HG02870 (cell line): ENCODE data around the gene CEP120.
"Not testable (repeated sequence)": the region's sequence is repeated elsewhere in the genome, so short reads cannot be mapped to it uniquely, and the experiment has no call there.

Source experiments
- ATAC-seq: cut with Tn5 transposase; IDR thresholded peaks from one replicate; pipeline ENCODE4 v1.9.1; 2021; ENCODE audit warnings: mild to moderate bottlenecking, moderate library complexity; ENCODE audit not compliant: unreplicated experiment

The CEP120 gene

GRCh38 chr5:123423278-123424149, at the start of gene CEP120:
Gene CEP120 (minus strand): TSS chr5:123423403. CDS start chr5:123422998, 405 bp downstream.
- peak; percentile 98 for ATAC-seq

GRCh38 chr5:123472150-123472924, 49.1 kb upstream of the CEP120 start:
- no peak for ATAC-seq

- no peak for ATAC-seq
Measured at GRCh38 chr5:123471385-123471784, 48.2 kb upstream of the CEP120 start.

GRCh38 chr5:123466839-123467238, 43.6 kb upstream of the CEP120 start:
- not testable (repeated sequence) for ATAC-seq

- ATAC-seq, result no peak
Measured at GRCh38 chr5:123460296-123460729, 37.1 kb upstream of the CEP120 start.

- not testable (repeated sequence) for ATAC-seq
Measured at GRCh38 chr5:123458994-123459393, 35.8 kb upstream of the CEP120 start.

- no peak for ATAC-seq
Measured at GRCh38 chr5:123456242-123456641, 33.0 kb upstream of the CEP120 start.

- ATAC-seq, result peak; percentile 87
Measured at GRCh38 chr5:123455640-123456039, 32.4 kb upstream of the CEP120 start.

- ATAC-seq, result peak; percentile 47
Measured at GRCh38 chr5:123455095-123455494, 31.9 kb upstream of the CEP120 start.

- ATAC-seq, result no peak
Measured at GRCh38 chr5:123454259-123454911, 31.2 kb upstream of the CEP120 start.

GRCh38 chr5:123452401-123452800, 29.2 kb upstream of the CEP120 start:
- no peak for ATAC-seq

- ATAC-seq, result no peak
Measured at GRCh38 chr5:123451047-123451446, 27.8 kb upstream of the CEP120 start.

- ATAC-seq, result no peak
Measured at GRCh38 chr5:123450640-123451039, 27.4 kb upstream of the CEP120 start.

GRCh38 chr5:123450114-123450513, 26.9 kb upstream of the CEP120 start:
- ATAC-seq, result peak; percentile 31

GRCh38 chr5:123449424-123449974, 26.3 kb upstream of the CEP120 start:
- ATAC-seq, result no peak

GRCh38 chr5:123448743-123449142, 25.5 kb upstream of the CEP120 start:
- ATAC-seq, result no peak

- peak; percentile 77 for ATAC-seq
Measured at GRCh38 chr5:123448017-123448617, 24.9 kb upstream of the CEP120 start.

GRCh38 chr5:123444016-123444415, 20.8 kb upstream of the CEP120 start:
- no peak for ATAC-seq

GRCh38 chr5:123441408-123441807, 18.2 kb upstream of the CEP120 start:
- ATAC-seq, result peak; percentile 71

- no peak for ATAC-seq
Measured at GRCh38 chr5:123440456-123441181, 17.4 kb upstream of the CEP120 start.
